ENCODE results near the gene TBC1D30.
"Not testable (repeated sequence)": the region's sequence is repeated elsewhere in the genome, so short reads cannot be mapped to it uniquely, and the experiment has no call there.

TBC1D30 gene, protein sequence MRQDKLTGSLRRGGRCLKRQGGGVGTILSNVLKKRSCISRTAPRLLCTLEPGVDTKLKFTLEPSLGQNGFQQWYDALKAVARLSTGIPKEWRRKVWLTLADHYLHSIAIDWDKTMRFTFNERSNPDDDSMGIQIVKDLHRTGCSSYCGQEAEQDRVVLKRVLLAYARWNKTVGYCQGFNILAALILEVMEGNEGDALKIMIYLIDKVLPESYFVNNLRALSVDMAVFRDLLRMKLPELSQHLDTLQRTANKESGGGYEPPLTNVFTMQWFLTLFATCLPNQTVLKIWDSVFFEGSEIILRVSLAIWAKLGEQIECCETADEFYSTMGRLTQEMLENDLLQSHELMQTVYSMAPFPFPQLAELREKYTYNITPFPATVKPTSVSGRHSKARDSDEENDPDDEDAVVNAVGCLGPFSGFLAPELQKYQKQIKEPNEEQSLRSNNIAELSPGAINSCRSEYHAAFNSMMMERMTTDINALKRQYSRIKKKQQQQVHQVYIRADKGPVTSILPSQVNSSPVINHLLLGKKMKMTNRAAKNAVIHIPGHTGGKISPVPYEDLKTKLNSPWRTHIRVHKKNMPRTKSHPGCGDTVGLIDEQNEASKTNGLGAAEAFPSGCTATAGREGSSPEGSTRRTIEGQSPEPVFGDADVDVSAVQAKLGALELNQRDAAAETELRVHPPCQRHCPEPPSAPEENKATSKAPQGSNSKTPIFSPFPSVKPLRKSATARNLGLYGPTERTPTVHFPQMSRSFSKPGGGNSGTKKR

DNA sequence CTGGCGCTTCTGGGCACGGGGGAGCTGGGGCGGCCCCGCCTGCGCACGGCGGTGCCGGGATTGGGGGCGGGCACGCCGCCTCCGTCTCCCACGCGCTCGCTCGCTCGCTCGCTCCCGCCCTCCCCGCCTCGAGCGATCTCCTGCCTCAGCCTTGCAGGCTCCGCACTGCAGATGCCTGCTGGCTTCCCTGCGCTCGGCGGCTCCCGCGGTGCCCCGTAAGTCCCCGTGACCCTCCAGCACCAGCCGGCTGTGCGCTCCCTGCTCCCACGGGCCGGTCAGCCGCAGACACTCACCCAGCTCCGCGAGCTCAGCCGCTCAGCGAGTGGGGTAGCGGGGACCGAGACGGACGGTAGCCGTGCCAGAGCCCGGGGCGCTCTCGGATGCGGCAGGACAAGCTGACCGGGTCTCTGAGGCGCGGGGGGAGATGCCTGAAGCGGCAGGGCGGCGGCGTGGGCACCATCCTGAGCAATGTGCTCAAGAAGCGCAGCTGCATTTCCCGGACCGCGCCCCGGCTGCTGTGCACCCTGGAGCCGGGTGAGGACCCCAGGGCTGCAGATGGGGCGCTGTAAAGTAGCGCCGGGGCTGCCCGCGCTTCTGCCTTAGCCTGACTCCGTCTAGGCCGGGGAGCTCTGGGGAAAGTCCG, at the start of gene TBC1D30:
Gene TBC1D30 (plus strand): TSS at position 148 of the 643 bp plus-strand sequence. CDS start 233 bp downstream, at position 381.
- DNase-seq = peak; percentile 59

DNA sequence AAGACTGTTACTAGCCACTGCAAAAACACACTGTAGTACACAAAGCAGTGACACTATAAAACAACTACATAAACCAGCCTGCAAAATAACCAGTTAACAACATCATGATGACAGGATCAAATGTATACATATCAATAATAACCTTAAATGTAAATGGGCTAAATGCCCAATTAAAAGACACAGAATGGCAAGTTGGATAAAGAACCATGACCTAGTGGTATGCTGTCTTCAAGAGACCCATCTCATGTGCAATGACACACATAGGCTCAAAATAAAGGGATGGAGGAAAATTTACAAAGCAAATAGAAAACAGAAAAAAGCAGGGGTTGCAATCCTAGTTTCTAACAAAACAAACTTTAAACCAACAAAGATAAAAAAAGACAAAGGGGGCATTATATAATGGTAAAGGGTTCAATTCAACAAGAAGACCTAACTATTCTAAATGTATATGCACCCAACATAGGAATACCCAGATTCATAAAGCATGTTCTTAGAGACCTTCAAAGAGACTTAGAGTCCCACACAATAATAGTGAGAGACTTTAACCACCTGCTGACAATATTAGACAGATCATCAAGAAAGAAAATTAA, 49.2 kb upstream of the TBC1D30 start:
- not testable (repeated sequence) for DNase-seq

DNA sequence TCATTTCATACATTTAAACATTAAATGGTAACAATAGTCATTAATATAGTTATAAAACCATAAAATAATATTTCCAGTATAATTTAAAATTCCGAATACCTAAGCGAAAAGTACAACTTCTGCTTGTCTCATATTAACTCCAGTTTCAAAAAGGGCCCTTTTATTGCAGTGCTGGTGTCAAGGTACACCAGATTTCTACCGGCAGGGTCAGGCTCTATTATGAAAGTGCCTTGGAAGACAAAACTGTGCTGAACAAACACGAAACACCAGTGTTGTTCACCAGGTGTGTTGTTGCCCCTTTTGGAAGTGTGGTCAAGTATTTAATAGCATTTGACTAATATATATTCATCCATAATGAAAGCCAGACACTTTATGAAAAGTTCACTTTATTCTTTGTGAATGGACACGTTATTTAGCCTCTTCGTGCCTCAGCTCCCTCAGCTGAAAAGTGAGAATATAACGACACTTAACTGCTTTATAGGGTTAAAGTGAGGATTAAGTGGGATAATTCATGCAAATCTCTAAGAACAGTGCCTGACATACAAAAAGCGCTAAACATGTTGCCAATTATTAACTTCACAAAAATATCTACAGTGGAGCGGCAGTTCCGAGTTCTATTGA, 45.0 kb upstream of the TBC1D30 start:
- DNase-seq = no peak

DNA sequence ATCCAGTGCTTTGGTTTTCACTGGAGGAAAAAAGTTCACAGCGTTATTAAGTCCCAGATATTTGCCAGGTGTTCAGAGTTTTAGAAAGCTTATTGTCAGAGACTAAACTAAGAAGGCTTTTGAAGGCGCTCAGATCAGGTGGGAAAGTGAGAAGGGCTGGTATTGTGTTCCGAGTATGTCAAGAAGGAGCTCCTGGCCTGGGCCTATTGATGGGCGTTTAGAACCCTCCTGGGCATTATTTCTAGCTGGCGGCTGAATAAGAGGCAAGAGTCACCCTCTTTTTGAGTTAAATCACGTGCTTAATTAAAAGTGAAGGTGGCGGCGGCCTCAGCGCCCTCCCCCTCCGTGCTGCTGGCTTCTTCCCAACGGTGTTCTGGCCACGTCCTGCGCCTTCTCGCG, 44.3 kb upstream of the TBC1D30 start:
- no peak for DNase-seq

DNA sequence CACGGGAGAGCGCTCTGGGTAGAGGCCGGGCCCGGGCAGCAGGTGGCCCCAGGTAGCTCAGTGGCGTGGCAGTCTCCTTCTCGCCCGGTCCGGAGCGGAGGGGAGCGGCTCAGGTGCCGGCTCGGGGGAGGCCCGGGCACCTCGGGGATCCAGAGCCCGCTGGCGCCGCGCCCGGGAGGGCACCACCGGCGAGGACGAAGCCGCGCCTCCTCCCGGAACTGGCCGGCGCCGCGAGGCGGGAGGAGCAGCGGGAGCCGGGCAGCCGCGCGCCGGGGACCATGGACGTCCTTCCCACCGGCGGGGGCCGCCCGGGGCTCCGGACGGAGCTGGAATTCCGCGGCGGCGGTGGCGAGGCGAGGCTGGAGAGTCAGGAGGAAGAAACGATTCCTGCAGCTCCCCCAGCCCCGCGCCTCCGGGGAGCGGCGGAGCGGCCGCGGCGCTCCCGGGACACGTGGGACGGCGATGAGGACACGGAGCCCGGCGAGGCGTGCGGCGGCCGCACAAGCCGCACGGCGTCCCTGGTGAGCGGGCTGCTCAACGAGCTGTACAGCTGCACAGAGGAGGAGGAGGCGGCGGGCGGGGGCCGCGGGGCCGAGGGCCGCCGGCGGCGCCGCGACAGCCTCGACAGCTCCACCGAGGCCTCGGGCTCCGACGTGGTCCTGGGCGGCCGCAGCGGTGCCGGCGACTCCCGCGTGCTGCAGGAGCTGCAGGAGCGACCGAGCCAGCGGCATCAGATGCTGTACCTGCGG, 43.7 kb upstream of the TBC1D30 start:
- peak; percentile 59 for DNase-seq

DNA sequence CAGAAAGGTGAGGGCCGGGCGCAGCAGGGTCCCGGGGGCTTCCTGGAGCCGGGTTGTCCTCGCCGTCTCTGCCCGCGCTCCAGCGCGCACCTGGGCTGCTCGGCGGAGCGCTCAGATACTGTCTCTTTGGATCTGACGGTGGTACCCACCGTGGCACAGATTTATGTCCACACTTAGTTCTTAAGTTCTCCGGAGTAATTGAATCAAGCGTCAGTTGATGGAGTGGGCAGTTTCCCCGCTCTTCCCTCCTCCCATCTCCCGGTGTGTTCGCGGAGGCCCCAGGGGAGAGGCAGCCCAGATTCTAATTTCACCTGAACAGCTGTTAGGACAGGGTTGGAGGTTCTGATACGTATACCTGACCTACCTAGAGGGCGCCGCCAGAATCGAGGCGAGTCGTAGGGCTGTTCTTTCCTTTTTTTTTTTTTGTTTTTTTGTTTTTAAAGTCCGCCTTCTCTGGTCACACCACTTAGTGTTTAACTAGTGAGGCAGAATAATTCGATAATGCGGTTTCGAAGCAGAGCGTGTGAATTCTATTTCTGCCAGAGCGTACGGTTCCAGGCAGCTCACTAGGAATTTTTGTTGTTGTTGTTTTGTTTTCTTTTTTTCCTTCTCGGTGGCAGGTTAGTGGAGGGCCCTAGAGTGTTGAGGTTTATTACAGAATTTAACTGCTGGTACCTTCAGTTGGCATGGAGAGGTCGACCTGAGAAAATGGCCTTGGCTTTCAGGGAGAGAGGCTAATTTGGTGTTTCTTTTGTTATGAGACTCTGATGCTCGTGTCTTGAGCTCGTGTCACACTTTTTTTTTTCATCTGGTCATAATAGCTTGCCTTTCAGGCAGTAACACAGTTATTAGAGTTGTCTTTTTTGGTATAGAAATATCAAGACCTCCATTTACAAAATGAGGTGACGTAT, 42.9 kb upstream of the TBC1D30 start:
- DNase-seq = no peak

DNA sequence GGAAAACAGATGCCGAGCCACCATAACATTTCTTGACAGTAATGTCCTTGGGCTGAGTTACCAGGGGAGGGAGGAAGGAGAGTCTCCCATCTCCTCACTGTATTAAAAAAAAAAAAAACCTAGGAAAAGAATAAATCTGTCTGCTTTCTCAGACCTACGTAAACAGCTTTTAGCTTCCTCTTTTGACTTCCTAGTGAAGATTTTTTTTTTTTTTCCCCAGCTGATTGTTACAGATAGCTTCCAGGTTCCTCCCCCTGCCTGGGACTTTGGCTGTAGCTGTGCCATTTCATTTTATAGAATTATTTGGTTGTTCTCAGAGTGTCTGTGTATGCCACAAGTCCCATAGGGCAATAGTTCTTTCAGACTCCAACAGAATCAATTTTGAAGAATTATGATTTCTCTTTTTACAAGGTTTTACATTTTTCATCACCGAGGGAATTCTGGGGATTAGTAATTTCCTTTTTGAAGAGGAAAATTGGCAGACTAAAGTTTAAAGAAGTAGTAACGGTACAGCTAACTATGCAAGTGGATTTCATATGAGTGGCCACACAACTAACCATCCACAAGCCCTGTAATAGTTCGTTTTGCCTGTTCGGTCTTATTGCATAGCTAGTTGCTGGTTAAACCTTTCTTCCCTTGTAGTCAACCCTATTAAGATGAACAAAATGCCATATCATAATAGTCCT, 42.1 kb upstream of the TBC1D30 start:
- no peak for DNase-seq

DNA sequence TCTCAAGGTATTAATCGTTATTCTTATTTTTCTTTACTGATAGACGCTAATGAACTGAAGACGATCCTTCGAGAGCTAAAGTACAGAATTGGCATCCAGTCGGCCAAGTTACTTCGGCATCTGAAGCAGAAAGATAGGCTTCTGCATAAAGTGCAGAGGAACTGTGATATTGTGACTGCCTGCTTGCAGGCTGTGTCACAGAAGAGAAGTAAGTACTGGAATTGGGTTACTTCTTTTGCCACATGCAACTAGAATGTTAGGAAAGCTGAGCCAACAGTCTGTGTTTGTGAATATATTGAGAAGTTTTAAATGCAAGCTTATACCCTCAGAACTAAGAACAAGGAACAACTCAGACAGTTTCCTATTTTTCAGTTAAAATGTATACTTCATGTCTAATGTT, 38.6 kb upstream of the TBC1D30 start:
- DNase-seq = no peak

DNA sequence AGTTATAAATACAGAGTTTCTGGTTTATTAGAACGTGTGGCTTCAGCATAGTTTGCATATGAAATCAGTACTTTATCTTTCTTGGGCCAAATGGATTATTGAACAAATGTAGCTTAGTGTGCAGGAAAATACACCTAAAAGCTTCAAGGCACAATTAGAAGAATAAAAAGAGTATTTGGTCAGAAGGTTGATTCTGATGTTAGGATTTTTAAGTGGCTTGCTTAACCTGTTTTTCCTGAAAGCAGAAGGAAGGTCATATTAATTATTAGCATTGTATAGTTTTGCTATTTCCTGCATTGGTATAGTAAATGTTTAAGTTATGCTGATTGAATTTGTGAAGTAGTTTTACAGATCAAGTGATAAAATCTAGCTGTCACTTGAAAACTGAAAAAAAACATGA, 34.3 kb upstream of the TBC1D30 start:
- DNase-seq = no peak

DNA sequence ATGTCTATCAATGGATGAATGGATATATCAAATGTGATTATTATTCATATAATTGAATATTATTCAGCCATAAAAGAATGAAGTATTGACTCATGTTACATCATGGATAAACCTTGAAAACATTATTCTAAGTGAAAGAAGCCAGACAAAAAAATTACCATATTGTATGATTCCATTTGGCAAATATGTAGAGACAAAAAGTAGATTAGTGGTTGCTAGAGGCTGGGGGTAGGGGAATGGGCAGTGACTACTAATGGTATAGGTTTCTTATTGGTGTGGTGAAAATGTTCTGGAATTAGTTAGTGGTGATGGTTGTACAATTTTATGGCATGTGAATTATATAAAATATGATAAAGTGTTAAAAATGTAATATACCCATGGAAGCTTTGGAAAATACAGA, 33.4 kb upstream of the TBC1D30 start:
- no peak for DNase-seq

DNA sequence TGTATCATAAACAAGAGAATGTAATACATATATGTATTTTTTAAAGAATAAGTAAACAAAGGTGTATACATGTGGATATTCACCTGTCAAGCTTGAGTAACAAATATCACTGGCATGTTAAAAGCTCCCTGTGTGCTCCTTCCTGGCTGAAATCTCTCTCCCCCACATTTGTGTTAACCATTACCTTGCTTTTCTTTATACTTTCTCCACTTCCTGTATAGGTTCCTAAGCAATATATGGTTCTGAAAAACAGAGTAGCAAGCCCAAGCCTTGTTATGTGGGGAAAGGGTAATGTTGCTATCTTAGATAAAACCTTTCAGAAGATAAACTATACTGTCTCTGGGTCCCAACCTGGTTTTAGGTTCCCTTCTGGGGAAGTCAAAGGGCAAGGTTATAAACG, 32.3 kb upstream of the TBC1D30 start:
- no peak for DNase-seq

DNA sequence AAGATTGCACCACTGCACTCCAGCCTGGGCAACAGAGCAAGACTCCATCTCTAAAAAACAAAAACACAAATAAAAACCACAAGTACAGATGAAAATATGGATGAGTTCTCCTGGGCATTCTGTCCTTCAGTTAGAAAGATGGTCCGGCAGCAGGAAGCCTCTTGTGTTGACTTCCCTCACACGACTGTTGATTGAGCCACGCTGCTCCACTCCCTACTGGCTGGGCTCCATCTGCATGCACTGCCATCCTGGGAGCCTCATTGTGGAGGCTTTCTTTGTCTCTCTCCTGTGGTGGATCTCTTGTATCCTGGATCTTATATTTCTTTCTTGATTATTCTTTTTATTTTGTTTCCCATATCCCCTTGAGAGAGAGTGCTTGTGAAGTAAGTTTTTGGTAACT, 30.8 kb upstream of the TBC1D30 start:
- no peak for DNase-seq

DNA sequence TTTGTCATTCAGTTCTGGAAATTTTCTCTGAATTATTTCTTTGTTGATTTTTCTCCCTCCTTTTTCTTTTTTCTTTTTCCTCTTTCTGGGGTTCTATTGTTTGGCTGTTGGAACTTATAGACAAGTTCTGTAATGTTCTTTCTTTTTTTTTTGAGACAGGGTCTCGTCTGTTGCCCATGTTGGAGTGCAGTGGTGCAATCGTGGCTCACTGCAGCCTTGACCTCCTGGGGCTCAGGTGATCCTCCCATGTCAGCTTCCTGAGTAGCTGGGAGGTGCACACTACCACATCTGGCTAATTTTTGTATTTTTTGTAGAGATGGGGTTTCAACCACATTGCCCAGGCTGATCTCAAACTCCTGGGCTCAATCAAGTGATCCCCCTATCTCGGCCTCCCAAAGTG, 30.1 kb upstream of the TBC1D30 start:
- DNase-seq = no peak

DNA sequence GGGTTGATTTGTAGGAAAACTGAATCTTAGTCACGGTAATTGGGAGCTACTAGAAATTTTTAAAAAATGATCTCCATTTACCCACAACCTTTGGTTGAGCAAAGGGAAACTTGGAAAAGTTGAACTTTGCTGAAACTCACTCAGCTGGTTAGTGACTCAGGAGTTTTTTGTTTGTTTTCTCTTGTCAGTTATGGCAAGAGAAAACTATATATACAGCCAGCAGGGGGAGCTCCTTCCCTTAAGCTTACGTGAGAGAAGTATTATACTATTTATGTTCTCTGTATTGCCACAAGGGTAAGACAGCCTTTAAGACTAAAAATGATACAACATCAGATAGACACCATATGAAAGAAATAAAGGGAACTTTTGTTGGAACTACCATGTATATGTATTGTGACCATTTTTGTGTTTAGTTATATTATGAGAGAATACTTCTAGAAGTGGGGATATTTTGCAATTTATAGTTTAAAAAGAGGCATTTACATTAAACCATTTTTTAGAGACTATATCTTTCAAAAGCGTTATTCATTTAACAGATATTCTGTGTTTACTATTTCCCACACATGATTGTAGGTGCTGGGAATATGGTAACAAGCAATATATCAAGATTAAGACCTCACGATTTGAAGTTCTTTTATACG, 28.1 kb upstream of the TBC1D30 start:
- DNase-seq = no peak

DNA sequence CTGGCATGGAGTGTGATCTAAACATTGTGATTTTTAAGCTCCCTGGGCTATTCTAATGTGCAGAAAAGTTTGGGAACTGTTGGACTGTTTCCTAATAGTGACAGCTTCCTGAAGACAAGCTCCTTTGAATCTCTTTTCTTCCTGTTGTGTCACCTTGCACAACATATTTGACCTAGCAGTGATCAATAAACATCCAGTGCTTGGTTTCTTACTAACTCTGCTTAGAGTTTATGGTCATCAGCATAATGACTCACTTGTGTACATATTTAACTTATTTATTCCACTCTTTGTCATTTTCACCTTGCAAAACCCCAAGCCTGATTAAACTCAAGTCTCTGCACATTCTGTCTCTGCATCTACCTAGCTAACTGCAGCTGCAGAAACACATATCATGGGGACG, 27.3 kb upstream of the TBC1D30 start:
- DNase-seq = no peak

DNA sequence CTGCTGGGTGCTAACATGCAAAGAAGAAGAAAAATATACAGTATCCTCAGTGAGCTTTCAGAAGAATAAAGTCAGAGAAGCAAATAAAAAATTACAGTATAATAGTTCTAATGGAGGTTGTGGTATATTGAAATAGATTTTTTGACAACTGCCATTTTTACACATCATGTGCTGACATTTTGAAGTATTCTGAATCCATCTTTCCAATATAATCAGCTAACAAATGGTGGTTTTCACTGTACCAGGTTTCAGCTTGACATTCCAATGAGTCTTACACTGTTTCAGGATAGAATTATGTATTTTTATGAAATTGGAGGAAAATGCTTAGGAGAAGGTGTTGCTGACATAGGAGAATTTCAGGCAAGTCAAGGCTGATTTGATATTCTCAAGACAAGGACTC, 26.3 kb upstream of the TBC1D30 start:
- DNase-seq = no peak

DNA sequence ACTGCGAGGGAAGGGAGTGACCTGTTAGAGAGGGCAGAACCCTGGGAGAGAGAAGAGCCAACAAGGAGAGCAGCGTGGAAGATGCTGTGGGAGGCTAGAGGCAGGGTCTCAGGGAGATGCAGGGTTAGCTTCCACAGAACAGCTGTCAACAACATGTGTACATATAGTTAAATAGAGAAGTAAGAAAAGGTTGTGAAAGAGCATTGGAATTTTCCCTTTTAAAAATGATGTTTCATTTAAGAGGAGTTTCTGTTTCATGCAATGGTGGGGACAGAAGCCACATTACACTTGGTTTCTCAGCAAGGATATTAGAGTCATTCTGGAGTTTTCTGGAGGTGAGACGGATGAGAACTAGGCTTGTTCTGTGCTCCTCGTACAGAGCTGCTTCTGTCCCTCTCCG, 23.8 kb upstream of the TBC1D30 start:
- no peak for DNase-seq

DNA sequence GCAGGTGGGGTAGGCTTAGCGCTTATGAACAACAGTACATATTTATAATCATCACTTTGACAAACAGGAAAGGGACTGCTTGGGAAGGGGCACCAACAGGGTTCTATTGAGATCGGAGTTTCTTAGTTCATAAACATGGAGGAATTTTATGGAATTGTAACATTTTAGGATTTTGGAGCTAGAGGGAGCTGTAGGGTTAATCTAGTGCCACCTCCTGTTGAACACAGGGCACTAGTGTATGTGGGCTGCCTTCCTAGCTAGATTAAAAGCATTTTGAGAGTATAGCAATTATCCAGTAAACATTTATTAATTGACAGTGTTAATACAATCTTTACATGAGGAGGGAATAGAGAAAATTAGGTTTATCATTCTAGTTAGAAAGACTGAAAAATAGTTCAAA, 23.1 kb upstream of the TBC1D30 start:
- no peak for DNase-seq

DNA sequence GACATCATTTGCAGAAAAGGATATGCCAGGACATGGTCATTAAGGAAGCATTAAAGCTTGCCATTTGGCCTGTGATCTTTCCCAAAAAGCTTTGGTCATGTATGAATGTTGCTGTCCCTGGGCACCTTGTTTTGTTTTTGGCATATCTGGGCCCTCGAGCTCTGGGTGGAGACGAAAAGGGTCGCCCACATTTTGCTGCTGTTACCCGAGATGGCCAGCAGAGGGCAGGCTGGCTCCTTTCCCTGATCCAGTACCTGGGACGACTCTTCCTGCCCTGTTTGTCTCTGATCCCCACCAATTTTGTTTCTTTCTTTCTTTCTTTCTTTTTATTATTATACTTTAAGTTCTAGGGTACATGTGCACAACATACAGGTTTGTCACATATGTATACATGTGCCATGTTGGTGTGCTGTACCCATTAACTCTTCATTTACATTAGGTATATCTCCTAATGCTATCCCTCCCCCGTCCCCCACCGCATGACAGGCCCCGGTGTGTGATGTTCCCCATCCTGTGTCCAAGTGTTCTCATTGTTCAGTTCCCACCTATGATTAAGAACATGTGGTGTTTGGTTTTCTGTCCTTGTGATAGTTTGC, 22.2 kb upstream of the TBC1D30 start:
- DNase-seq = peak; percentile 86

DNA sequence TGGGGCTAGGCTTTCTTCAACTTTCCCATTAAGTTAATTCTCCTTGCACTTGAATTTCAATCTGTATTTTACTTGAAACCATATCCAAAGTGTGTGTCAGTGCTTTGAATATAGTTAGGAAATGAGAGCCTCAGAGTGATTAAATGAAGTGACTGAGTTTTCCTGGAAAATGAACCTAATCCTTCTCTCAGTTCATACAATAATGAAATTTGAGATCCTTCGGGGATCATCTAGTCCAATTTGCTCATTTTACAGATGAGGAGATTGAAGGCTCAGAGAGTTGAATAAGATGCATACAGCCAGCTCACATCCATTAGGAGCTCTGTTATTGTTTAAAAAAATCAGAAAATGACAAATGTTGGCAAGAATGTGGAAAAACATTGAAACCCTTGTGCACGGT, 18.3 kb upstream of the TBC1D30 start:
- no peak for DNase-seq
